ENCODE results near the gene FEM1A. TPM values are rescaled to one million over a fixed set of nuclear protein-coding genes. Genes with fewer than 3 reads are reported as not detected.

The FEM1A gene
- total and polyA plus RNA-seq, 10 of the 15 experiments (the other 5 are each of a cell fraction or from before 2014, with no cell fraction given): 0.27 to 17.4 (median 3.8) TPM

- TF ChIP-seq ZBTB40 (IDR thresholded peaks at IDR 0.05; ENCODE audit: borderline replicate concordance): no peak
- no peak for TF ChIP-seq TBL1XR1 (IDR thresholded peaks at IDR 0.05; ENCODE audit: low read depth, low read length)
- no peak for TF ChIP-seq ZZZ3 (IDR thresholded peaks at IDR 0.05; ENCODE audit: control insufficient read depth, insufficient read length, low read depth)
- TF ChIP-seq ESRRA (IDR thresholded peaks at IDR 0.05; ENCODE audit: low read length): no peak
- TF ChIP-seq EED (IDR thresholded peaks at IDR 0.05; ENCODE audit: low read depth): no peak; the same call in 1 of the 2 replicates
- TF ChIP-seq FOXK2 (IDR thresholded peaks at IDR 0.05): no peak
- TF ChIP-seq KDM1A (IDR thresholded peaks at IDR 0.05; ENCODE audit: borderline replicate concordance): no peak
- no peak for TF ChIP-seq ETV6 (conservative IDR thresholded peaks at IDR 0.05 in 1 of 2, IDR thresholded peaks at IDR 0.05 in 1 of 2; ENCODE audit: borderline replicate concordance in 1 of 2, low read depth in 1 of 2)
- peak; percentile 9; the same call in 1 of the 2 replicates for TF ChIP-seq BACH1 (IDR thresholded peaks at IDR 0.05; ENCODE audit: borderline replicate concordance)
- TF ChIP-seq POU2F2 (IDR thresholded peaks at IDR 0.05; ENCODE audit: borderline replicate concordance, low read depth, low read length): no peak
- no peak for TF ChIP-seq NFIC (IDR thresholded peaks at IDR 0.05; ENCODE audit: low read depth, low read length)
- peak; percentile 12 to 50; a peak in 1 of 4 replicates for TF ChIP-seq BHLHE40 (IDR thresholded peaks at IDR 0.05; ENCODE audit: borderline replicate concordance in 1 of 2, low read depth in 2 of 2, low read length in 1 of 2)
- TF ChIP-seq STAT3 (IDR thresholded peaks at IDR 0.05; ENCODE audit: low read depth, low read length): no peak
- peak; percentile 68 for TF ChIP-seq RUNX3 (IDR thresholded peaks at IDR 0.05; ENCODE audit: low read length)
- no peak for TF ChIP-seq CREB1 (IDR thresholded peaks at IDR 0.05; ENCODE audit: low read depth)
- TF ChIP-seq MYC (IDR thresholded peaks at IDR 0.05; ENCODE audit: insufficient read depth, insufficient read length, insufficient replicate concordance, low read length, severe bottlenecking): no peak
- no peak for TF ChIP-seq NFXL1 (IDR thresholded peaks at IDR 0.05; ENCODE audit: borderline replicate concordance)
- no peak for TF ChIP-seq CHD4 (IDR thresholded peaks at IDR 0.05)
- no peak for TF ChIP-seq SREBF2 (IDR thresholded peaks at IDR 0.05; ENCODE audit: low read length)
- no peak for TF ChIP-seq YY1 (IDR thresholded peaks at IDR 0.05; ENCODE audit: low read depth, low read length)
- 0 out of 2 replicates have a peak, but pooled peaks have one; percentile 25 for TF ChIP-seq NKRF (conservative IDR thresholded peaks at IDR 0.05)
- TF ChIP-seq CREM (IDR thresholded peaks at IDR 0.05; ENCODE audit: low read depth): no peak
- TF ChIP-seq EGR1 (IDR thresholded peaks at IDR 0.05; ENCODE audit: borderline replicate concordance in 1 of 2, low read depth in 2 of 2, low read length in 2 of 2): no peak
Observed at GRCh38 chr19:4829001-4829712, 37.6 kb downstream of the FEM1A start (continued).

All from GM12878 (cell line).